Calu3 (cell line): ENCODE data around the gene PRKAR2B. TPM values are rescaled to one million over a fixed set of nuclear protein-coding genes. Genes with fewer than 3 reads are reported as not detected.

ENCODE experiments used
- BruUV-seq: library from RNA; stranded (reverse); fragments of 400-500 nt; replicated peaks from 2 replicates; lab custom pipeline; 2021; lab: Mats Ljungman, UMichigan
- CTCF ChIA-PET: fragments of 300-600 bp; sonication (Branson Sonifier 250); formaldehyde crosslinking; loops from one replicate; lab custom pipeline; 2022; ENCODE audit warnings: antibody characterized with exemption; lab: Charles Lee
- DNase-seq: peaks from one replicate; pipeline ENCODE4 v3.0.0; 2022
- H3K27ac Mint-ChIP-seq: one replicate; pipeline ENCODE4 v1.8.0; 2022; ENCODE audit warnings: mixed read lengths; ENCODE audit not compliant: unreplicated experiment
- H3K27me3 Mint-ChIP-seq: one replicate; pipeline ENCODE4 v1.8.0; 2022; ENCODE audit warnings: mixed read lengths; ENCODE audit not compliant: unreplicated experiment
- H3K36me3 Mint-ChIP-seq: one replicate; pipeline ENCODE4 v1.8.0; 2022; ENCODE audit warnings: mild to moderate bottlenecking, moderate library complexity, mixed read lengths; ENCODE audit not compliant: insufficient read depth, unreplicated experiment
- H3K4me1 Mint-ChIP-seq: one replicate; pipeline ENCODE4 v1.8.0; 2022; ENCODE audit warnings: mild to moderate bottlenecking, low read depth, mixed read lengths; ENCODE audit not compliant: unreplicated experiment
- H3K4me3 Mint-ChIP-seq: one replicate; pipeline ENCODE4 v1.8.0; 2022; ENCODE audit warnings: mild to moderate bottlenecking, low read depth, moderate library complexity, mixed read lengths; ENCODE audit not compliant: unreplicated experiment
- H3K9me3 Mint-ChIP-seq: one replicate; pipeline ENCODE4 v1.8.0; 2022; ENCODE audit warnings: low read depth, mixed read lengths; ENCODE audit not compliant: unreplicated experiment
- intact Hi-C: fragments of 100-400 bp; cut with micrococcal nuclease; formaldehyde crosslinking; loops from one replicate; pipeline ENCODE4 v1.10.0; 2022; ENCODE audit not compliant: unreplicated experiment
- total RNA-seq: library from RNA; stranded (reverse); gene quantifications from 2 replicates; pipeline ENCODE4 v1.2.3, GENCODE V29; 2022
- TF ChIP-seq, protein P1 (sequence below): fragments of 200-600 bp; IDR thresholded peaks from one replicate; pipeline ENCODE4 v1.8.0; 2022; ENCODE audit warnings: antibody characterized with exemption; ENCODE audit not compliant: unreplicated experiment

Gene PRKAR2B
- total RNA-seq, 1 experiment from 2014 or later: 3.1 TPM

DNA sequence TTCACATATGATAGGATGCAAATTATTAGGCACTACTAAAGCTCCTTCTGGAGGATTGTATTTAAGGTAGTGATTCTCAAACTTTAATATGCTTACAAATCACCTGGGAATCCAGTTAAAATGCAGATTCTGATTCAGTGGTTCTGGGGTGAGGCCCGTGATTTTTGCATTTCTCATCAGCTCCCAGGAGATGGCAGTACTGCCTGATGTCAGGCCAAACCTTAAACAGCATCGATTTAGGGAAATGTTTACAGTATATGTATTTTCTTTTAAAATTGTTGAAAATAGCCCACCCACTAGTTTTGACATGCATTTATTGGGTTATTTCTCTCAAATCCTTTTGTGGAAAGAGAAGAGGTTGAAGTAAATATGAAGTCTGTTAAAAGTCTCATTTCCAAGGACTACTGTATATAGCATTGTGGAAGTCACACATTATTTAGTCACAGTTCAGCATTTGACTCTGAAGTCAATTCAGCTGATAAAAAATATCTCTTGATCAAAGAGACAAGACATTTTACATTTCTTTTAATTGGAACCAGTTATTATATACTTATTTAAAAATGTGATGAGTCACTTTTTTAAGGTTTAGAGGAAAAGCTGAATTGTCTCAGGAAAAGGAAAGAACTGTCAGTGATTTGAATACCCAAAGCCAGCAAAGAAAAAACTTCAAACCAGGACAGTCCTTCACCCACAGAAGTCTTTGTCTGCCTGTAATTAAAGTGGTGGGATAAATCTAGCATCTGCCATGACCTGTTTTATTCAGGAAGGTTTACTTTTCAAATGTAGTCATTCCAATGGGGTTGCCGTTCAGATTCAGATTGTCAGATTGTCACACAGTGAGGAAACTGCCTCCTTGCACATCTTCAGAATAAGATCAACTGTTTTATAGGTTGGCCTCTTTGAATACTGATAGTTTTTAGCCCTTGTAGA is 103.2 kb downstream of the PRKAR2B start:
- H3K36me3 Mint-ChIP-seq: no peaks in the 10 kb centered on the region

DNA sequence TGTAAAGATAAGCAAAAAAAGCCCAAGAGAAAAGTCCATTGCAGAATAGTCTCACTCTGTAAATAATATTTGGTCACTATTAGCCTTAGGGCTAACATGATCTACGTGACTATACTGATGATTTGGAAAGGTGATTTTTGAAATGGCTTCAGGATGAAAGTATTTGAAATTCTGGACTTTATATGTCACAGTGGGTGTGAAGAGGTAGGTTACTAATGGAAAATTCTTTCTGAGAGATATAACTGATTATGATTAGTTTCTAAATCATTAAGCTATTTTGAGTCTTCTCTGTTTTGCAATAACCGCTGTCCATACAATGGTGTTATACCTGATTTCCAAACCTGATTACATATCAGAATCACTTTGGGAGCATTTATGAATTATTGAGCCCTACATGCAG is 104.2 kb downstream of the PRKAR2B start:
- BruUV-seq: no TSS peak
- TF ChIP-seq, protein P1, sequence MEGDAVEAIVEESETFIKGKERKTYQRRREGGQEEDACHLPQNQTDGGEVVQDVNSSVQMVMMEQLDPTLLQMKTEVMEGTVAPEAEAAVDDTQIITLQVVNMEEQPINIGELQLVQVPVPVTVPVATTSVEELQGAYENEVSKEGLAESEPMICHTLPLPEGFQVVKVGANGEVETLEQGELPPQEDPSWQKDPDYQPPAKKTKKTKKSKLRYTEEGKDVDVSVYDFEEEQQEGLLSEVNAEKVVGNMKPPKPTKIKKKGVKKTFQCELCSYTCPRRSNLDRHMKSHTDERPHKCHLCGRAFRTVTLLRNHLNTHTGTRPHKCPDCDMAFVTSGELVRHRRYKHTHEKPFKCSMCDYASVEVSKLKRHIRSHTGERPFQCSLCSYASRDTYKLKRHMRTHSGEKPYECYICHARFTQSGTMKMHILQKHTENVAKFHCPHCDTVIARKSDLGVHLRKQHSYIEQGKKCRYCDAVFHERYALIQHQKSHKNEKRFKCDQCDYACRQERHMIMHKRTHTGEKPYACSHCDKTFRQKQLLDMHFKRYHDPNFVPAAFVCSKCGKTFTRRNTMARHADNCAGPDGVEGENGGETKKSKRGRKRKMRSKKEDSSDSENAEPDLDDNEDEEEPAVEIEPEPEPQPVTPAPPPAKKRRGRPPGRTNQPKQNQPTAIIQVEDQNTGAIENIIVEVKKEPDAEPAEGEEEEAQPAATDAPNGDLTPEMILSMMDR: no peak
- Mint-ChIP-seq H3K36me3 (no peaks in the 10 kb centered on the region), H3K27ac (no peak overlapping the region), H3K4me3 (no peak overlapping the region), H3K9me3 (no peaks in the 10 kb centered on the region), H3K27me3 (no peaks in the 10 kb centered on the region), H3K4me1 (peaks cover 9% of the 10 kb centered on the region)
- intact Hi-C loops: loop anchor here (10.0 kb wide), 1 partner anchor 104 kb away; the partner anchor contains the start of gene PRKAR2B
- DNase-seq: no peak
- CTCF ChIA-PET: no interaction called here

More for the DNA sequence above, 103.2 kb downstream of the PRKAR2B start:
- DNase-seq: peak; percentile 30
- H3K4me1 Mint-ChIP-seq: peaks cover 9% of the 10 kb centered on the region
- H3K27ac Mint-ChIP-seq: no peak overlapping the region
- no TSS peak for BruUV-seq
- TF ChIP-seq, protein P1: peak; percentile 15
- CTCF ChIA-PET: interaction anchor here (0.8 to 0.9 kb wide), 2 partner anchors 21 to 200 kb away, joined by 4 read pairs; partner anchors contain the start of gene HBP1
- H3K27me3 Mint-ChIP-seq: no peaks in the 10 kb centered on the region
- H3K9me3 Mint-ChIP-seq: no peaks in the 10 kb centered on the region
- intact Hi-C loops: loop anchor here (10.0 kb wide), 1 partner anchor 103 kb away; the partner anchor contains the start of gene PRKAR2B
- H3K4me3 Mint-ChIP-seq: no peak overlapping the region

DNA sequence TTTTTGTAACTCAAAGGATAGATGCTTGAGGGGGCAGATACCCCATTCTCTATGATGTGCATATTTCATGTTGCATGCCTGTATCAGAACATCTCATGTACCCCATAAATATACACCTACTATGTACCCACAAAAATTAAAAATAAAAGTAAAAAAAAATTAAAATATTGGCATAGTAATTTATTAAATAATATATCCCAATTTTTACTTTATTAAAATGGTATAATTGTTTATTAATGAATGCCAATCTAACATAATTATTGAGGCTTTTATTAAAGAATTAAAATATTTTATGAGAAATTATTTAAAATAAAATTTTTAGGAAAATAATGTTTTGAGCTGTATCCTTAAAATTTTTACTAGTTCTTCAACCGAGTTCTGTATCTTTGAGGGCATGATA is 105.4 kb downstream of the PRKAR2B start:
- Mint-ChIP-seq H3K4me3 (no peak overlapping the region), H3K27ac (no peak overlapping the region), H3K9me3 (no peaks in the 10 kb centered on the region), H3K27me3 (no peaks in the 10 kb centered on the region), H3K4me1 (peaks cover 9% of the 10 kb centered on the region), H3K36me3 (no peaks in the 10 kb centered on the region)
- DNase-seq: no peak
- CTCF ChIA-PET: interaction anchor here (0.6 to 0.8 kb wide), 4 partner anchors 26 to 357 kb away, joined by 3 to 6 read pairs (median 4); no protein-coding TSS in a partner anchor
- no TSS peak for BruUV-seq
- TF ChIP-seq, protein P1: no peak
- intact Hi-C loops: loop anchor here (1.0 to 10.0 kb wide), 4 partner anchors 105 to 975 kb away; partner anchors contain the start of gene PRKAR2B

DNA sequence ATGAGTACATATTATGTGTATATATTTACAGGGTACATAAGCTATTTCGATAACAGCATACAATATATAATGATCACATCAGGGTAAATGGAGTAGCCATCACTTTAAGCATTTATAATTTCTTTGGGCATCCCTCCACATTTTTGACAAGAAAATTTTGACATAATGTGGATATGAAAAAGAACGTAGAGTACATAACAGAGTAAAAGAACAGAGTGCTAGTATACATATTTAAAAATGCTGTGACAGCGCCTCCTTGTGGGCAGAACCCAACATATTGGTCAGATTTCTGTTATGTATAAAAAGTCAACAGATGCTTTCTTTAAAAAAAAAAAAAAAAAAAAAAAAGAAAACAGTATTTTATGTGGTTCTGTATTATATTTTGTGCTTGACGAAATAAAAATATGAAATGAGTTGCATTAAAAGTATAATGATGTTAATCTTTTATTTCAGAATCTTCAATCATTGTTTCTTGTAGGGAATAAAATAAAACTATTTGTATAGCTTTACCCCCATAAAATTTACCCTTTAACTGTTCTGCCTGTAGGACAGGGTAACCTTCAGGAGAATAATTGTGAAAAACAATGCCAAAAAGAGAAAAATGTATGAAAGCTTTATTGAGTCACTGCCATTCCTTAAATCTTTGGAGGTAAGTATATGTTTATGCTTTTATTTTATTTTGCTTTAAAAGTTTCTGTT is 106.0 kb downstream of the PRKAR2B start:
- no TSS peak for BruUV-seq
- peak; percentile 50 for DNase-seq
- intact Hi-C loops: loop anchor here (1.0 to 10.0 kb wide), 3 partner anchors 203 to 976 kb away; no protein-coding TSS in a partner anchor
- CTCF ChIA-PET: interaction anchor here (0.6 to 0.8 kb wide), 4 partner anchors 25 to 357 kb away, joined by 3 to 6 read pairs (median 4); no protein-coding TSS in a partner anchor
- TF ChIP-seq, protein P1: peak; percentile 22
- Mint-ChIP-seq H3K36me3 (no peaks in the 10 kb centered on the region), H3K9me3 (no peaks in the 10 kb centered on the region), H3K27me3 (no peaks in the 10 kb centered on the region), H3K4me1 (peaks cover 9% of the 10 kb centered on the region), H3K4me3 (no peak overlapping the region), H3K27ac (no peak overlapping the region)
